ENCODE measurements around the gene RNF227.

Gene RNF227

GRCh38 chr17:7912927-7913524, 3.1 kb downstream of the RNF227 start:
- H3K27ac Mint-ChIP-seq = peak overlapping the region; percentile 56 to 86 (median 65)
- peak overlapping the region; percentile 4 to 77 (median 72) for H3K4me3 Mint-ChIP-seq
- no peaks in the 10 kb centered on the region for H3K27me3 Mint-ChIP-seq (ENCODE audit: low read depth)
- TF ChIP-seq, protein P1, sequence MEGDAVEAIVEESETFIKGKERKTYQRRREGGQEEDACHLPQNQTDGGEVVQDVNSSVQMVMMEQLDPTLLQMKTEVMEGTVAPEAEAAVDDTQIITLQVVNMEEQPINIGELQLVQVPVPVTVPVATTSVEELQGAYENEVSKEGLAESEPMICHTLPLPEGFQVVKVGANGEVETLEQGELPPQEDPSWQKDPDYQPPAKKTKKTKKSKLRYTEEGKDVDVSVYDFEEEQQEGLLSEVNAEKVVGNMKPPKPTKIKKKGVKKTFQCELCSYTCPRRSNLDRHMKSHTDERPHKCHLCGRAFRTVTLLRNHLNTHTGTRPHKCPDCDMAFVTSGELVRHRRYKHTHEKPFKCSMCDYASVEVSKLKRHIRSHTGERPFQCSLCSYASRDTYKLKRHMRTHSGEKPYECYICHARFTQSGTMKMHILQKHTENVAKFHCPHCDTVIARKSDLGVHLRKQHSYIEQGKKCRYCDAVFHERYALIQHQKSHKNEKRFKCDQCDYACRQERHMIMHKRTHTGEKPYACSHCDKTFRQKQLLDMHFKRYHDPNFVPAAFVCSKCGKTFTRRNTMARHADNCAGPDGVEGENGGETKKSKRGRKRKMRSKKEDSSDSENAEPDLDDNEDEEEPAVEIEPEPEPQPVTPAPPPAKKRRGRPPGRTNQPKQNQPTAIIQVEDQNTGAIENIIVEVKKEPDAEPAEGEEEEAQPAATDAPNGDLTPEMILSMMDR (IDR thresholded peaks at IDR 0.05; ENCODE audit: unreplicated experiment in 3 of 3) = peak; percentile 58 to 70 (median 61)
- peaks cover 35% of the 10 kb centered on the region for H3K4me1 Mint-ChIP-seq
- H3K9me3 Mint-ChIP-seq = no peaks in the 10 kb centered on the region
- H3K36me3 Mint-ChIP-seq (ENCODE audit: low read depth) = peaks cover 37% of the 10 kb centered on the region

GRCh38 chr17:7911116-7911515, 5.0 kb downstream of the RNF227 start:
- Mint-ChIP-seq H3K9me3 (no peaks in the 10 kb centered on the region), H3K27ac (peak overlapping the region in 1 of 3 experiments; percentile 43), H3K36me3 (ENCODE audit: low read depth) (peaks cover 54% of the 10 kb centered on the region), H3K4me1 (peaks cover 25% of the 10 kb centered on the region), H3K27me3 (ENCODE audit: low read depth) (no peaks in the 10 kb centered on the region), H3K4me3 (no peak overlapping the region)
- TF ChIP-seq, protein P1 (IDR thresholded peaks at IDR 0.05; ENCODE audit: unreplicated experiment in 3 of 3) = no peak

- H3K27me3 Mint-ChIP-seq (ENCODE audit: low read depth) = no peaks in the 10 kb centered on the region
- TF ChIP-seq, protein P1 (IDR thresholded peaks at IDR 0.05; ENCODE audit: unreplicated experiment in 3 of 3) = no peak
- peaks cover 25% of the 10 kb centered on the region for H3K4me1 Mint-ChIP-seq
- peak overlapping the region in 1 of 3 experiments; percentile 43 for H3K27ac Mint-ChIP-seq
- H3K4me3 Mint-ChIP-seq = no peak overlapping the region
- H3K9me3 Mint-ChIP-seq = no peaks in the 10 kb centered on the region
- peaks cover 58% of the 10 kb centered on the region for H3K36me3 Mint-ChIP-seq (ENCODE audit: low read depth)
Observed at GRCh38 chr17:7910711-7911110, 5.4 kb downstream of the RNF227 start.

GRCh38 chr17:7910281-7910680, 5.8 kb downstream of the RNF227 start:
- Mint-ChIP-seq H3K36me3 (ENCODE audit: low read depth) (peaks cover 62% of the 10 kb centered on the region), H3K27me3 (ENCODE audit: low read depth) (no peaks in the 10 kb centered on the region)
- TF ChIP-seq, protein P1 (IDR thresholded peaks at IDR 0.05; ENCODE audit: unreplicated experiment in 3 of 3) = no peak

DNA sequence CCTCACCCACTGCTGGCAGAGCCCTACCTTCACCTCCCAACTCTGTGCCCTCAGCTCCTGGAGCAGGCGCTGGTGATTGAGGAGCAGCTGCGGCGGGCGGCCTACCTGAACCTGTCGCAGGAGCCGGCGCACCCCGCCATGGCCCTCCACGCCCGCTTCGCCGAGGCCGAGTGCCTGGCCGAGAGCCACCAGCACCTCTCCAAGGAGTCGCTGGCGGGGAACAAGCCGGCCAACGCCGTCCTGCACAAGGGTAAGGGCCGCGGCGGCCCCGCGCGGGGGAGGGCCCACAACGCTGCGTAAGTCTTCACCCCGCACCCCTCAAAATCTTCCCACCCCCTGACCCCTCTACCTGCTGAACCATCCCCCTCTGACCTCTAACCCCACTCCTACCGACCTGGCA, 7.0 kb downstream of the RNF227 start:
- Mint-ChIP-seq H3K27ac (no peak overlapping the region), H3K4me1 (peaks cover 15% of the 10 kb centered on the region), H3K9me3 (no peaks in the 10 kb centered on the region), H3K4me3 (no peak overlapping the region), H3K27me3 (ENCODE audit: low read depth) (no peaks in the 10 kb centered on the region), H3K36me3 (ENCODE audit: low read depth) (peaks cover 74% of the 10 kb centered on the region)
- TF ChIP-seq, protein P1 (IDR thresholded peaks at IDR 0.05; ENCODE audit: unreplicated experiment in 3 of 3) = no peak

More at GRCh38 chr17:7910281-7910680, 5.8 kb downstream of the RNF227 start:
- Mint-ChIP-seq H3K4me1 (peaks cover 22% of the 10 kb centered on the region), H3K27ac (no peak overlapping the region), H3K4me3 (no peak overlapping the region), H3K9me3 (no peaks in the 10 kb centered on the region)
